GM18909 (cell line): ENCODE results near the gene MED13.
"Not testable (repeated sequence)": the region's sequence is repeated elsewhere in the genome, so short reads cannot be mapped to it uniquely, and the experiment has no call there.

ENCODE experiments used
- ATAC-seq: cut with Tn5 transposase; IDR thresholded peaks from one replicate; pipeline ENCODE4 v1.9.1; 2021; ENCODE audit warnings: mild to moderate bottlenecking; ENCODE audit not compliant: unreplicated experiment, poor library complexity

Gene MED13

GRCh38 chr17:62004388-62004787 is 60.7 kb downstream of the MED13 start:
- ATAC-seq = no peak

GRCh38 chr17:62003141-62003540 is 61.9 kb downstream of the MED13 start:
- ATAC-seq = not testable (repeated sequence)

DNA sequence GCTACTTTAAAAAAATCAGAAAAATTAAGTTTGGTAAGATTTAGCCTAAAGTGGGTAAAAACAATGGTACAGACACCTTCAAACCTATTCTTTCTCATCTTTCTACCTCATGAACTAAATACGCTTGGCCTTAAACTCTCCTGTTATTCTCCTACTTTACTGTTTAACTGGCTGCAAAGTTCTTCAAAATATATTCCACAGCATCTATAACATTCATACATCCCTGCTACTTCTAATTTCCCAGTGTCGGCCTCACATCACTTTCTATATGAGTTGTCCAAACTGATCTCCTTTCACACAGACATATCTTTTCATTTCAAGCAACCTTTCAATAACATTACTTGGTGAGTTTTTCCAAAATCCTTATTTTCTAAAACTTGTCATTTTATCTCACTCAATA is 64.0 kb downstream of the MED13 start:
- no peak for ATAC-seq

DNA sequence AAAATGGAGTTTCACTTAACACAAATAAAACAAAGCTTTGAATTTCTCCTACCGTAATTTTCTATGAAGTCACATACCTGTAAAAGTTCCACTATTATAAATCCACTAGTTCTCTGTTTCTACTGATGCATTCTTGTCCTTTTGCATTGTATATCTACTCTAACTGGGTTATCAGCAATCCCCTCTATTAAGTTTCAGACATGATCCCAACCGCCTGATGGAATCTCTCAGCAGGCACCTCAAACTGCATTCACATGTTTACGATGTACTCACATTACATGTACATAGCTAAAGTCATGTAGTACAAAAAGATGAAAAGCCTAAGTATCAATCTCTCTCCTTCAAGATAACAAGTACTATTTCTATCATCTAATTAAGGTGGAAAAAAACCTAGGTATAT is 64.9 kb downstream of the MED13 start:
- ATAC-seq = no peak

- ATAC-seq = not testable (repeated sequence)
Measured at GRCh38 chr17:61998534-61998933, 66.5 kb downstream of the MED13 start.

DNA sequence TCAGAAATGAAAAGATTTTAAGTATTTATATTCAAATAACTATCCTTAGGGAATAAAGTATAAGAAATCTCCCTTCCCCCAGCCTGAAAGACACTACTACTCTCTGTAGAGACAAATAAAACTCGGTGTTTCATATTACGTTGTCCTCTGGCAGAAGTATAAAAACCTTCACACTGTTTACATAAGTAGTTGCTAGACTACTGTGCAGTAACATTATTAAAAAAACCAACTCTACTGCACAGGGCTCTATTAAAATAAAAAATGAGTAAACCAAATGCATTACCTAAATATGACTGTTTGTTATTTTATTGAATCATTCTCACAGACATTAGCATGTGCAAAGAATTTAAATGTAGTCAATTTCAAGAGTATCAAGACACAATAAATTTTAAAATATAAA is 67.4 kb downstream of the MED13 start:
- ATAC-seq = no peak

- ATAC-seq = no peak
Measured at GRCh38 chr17:61996916-61997605, 68.0 kb downstream of the MED13 start.

DNA sequence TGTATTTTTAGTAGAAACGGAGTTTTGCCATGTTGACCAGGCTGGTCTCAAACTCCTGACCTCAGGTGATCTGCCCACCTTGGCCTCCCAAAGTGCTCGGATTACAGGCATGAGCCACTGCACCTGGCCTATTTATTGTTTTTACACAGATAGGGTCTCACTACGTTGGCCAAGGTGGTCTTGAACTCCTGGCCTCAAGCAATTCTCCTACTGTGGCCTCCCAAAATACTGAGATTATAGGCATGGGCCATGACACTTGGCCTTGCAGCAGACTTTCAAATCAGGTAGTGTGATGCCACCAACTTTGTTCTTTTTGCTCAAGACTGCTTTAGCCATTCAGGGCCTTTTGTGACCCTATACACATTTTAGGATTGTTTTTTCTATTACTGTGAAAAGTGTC is 75.6 kb downstream of the MED13 start:
- no peak for ATAC-seq

GRCh38 chr17:61986898-61987297 is 78.2 kb downstream of the MED13 start:
- ATAC-seq = no peak

DNA sequence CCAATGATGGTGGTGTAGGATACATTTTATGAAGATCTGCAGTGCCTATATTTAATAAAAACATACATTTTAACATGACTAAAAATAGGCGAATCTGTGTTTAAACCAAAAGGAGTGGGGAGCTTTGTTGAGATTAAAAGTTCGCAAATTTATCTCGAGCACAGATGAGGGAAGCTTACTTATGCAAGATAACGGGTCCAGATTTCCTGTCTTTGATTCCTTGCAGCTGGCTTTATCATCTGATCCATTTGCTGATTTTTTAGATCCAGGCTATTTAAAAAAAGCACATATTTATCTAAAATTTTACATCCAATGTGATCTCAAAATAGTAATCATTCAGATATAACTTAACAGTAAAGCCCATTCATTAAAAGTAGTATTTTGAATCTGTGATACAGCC is 80.3 kb downstream of the MED13 start:
- no peak for ATAC-seq

DNA sequence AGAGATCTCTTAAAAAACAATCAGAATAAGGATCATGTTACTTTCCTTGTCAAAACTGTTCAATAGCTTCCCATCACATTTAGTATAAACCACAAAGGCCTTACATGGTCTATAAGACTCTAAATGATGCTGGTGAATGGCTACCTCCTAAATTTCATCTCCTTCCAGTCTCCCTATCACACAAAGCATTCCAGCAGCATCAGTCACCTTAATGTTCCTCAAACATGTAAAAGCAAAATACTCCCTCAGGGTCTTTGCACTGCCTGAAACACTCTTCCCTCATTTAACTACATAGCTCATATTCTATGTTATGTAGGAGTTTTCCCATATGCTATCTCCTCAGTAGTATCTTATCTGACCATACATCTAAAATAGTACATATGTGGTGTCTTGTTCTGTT is 83.8 kb downstream of the MED13 start:
- no peak for ATAC-seq

- ATAC-seq = no peak
Measured at GRCh38 chr17:61980535-61980934, 84.5 kb downstream of the MED13 start.

DNA sequence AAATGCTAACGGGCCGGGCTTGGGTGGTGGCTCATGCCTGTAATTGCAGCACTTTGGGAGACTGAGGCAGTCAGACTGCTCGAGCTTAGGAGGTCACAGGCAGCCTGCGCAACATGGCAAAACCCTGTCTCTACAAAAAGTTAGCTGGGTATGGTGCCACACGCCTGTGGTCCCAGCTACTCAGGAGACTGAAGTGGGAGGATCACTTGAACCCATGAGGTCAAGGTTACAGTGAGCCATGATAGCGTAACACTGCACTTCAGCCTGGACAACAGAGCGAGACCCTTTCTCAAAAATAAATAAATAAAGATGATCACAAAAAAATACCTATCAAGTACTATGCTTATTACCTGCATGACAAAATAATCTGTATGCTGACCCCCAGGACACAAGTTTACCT is 91.0 kb downstream of the MED13 start:
- ATAC-seq = no peak

DNA sequence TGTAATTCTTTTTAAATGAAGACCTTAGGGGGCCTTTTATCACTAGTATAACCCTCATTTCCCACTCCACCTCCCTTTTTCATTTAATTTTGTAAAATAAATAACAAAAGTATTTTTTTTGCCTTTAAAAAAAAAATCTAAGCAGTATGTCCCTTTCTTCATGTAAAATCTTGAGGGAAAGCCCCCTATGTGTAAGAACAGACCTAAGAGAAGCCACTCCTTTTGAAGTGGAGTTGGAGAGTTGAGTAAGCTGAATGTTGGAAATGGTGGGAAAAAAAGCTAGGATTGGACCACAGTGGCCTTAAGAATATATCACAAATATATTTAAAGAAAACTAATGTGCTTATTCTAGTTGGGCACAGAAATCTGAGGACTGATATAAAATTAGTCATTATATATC is 92.8 kb downstream of the MED13 start:
- no peak for ATAC-seq

DNA sequence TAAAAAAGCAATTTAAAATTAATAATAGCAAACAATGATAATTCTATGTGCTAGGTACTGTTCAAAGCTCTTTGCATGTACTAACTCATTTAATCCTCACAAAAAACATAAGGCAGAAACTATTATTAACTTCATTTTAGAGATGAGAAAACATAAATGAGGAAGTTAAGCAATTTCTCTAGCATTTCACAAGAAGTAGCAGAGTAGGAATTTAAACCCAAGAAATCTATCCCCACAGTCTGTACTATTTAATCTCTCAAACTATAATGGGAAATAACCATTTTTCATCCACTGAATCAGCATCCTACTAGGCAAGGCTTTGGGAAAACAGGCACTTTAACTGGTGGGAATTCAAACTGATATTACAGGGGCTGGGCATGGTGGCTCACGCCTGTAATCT is 95.0 kb downstream of the MED13 start:
- ATAC-seq = no peak

DNA sequence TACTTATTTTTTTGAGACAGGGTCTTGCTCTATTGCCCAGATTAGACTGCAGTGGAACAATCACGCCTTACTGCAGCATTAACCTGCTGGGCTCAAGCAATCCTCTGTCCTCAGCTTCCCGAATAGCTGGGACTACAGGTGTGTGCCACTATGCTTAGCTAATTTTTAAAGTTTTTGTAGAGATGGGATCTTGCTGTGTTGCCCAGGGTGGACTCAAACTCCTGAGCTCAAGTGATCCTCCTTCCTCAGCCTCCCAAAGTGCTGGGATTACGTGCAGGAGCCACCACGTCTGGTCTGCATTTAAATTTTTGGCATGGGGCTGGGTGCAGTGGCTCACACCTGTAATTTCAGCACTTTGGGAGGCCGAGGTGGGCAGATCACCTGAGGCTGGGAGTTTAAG is 96.3 kb downstream of the MED13 start:
- ATAC-seq = no peak

DNA sequence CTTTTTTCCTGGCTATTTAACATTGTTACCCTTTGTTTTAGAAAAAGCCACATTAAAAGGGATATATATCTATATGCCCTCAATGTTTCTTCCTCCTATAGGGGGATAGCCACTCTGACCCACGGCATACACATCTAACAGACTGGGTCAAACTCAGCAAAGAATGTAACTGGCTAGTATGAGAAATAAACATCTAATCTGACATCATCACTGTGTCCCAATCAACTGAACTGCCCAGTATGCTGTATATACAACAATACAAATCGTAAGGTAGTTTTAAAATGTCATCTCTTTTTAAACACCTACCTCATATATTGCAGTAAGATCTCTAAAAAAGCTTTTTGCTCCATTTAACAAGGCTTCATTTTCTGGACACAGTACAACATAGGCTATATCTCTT is 97.3 kb downstream of the MED13 start:
- ATAC-seq = no peak

- ATAC-seq = no peak
Measured at GRCh38 chr17:61966191-61966590, 98.9 kb downstream of the MED13 start.

DNA sequence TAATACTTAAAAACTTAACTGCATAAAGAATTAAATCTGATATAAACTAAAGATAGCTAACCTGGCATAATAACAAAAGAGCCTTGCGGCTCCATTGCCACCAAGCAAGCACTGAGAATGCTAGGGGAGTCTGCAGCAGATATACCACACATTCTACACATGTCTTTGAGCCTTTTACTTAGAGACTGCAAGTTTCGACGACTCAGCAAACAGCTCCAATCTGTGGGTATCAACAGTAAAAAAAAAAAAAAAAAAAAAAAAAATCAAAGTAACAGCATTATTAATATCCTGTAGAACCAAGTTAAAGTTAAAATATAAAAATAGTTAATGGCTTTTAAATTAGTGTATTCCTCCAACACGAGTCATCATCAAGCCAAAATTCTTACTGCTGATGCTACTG is 109.5 kb downstream of the MED13 start:
- no peak for ATAC-seq

DNA sequence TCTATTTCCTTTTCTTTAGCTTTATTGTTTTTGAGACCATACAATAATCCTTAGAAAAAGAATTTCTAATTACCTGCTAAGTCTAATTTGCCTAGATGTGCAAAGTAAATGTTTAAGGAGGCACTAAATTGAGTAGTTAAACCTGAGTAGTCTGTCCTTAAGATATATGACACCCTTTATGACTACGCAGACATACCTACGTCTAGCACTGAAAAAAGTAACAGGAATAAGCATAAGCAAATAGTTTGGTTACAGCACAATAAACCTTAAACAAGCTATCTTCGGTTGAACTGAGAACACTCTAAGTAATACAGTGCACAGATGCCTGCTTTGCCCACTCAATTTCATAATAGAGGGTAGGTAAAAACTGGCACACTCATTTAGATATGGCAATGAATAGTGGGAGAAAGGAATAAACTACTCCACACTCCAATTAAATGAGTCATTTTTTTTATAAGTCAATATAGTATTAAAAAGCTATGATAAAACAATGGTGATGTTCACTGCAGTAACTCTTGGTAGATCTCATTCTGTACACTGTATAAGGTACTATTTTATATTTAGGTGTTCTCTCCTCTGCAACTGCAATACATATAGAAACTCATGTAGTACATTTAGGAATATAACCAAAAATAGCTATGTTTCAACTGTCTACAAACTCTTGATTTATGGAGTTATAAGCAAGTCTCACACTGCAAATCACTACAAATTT is 117.6 kb downstream of the MED13 start:
- ATAC-seq = no peak

DNA sequence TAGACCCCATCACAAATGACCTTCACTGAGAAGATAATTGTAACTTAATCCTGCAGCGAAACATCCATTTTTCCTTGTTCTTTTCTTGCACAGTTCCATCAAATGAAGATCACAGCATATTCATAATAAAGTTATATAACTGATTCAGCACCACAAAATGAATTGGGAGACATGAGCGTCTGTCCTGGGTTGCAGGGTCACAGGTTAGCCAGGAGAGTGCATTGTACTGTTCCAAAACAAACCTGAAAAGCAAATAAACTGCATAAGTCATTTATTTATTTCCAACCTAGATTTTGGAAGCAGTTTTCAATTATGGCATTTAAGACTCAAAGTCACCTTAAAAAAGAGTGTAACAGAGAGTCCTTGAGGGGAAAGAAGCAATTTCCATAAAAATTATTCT is 118.7 kb downstream of the MED13 start:
- ATAC-seq = no peak

- ATAC-seq = no peak
Measured at GRCh38 chr17:61943117-61943516, 122.0 kb downstream of the MED13 start.
